Tibial nerve (tissue), 4 donors: ENCODE results near the gene DERL3.
"Not testable (repeated sequence)": the region's sequence is repeated elsewhere in the genome, so short reads cannot be mapped to it uniquely, and the experiment has no call there.

ENCODE experiments used
- EP300 ChIP-seq, 2 donors: sonication (generic); formaldehyde crosslinking; IDR thresholded peaks; one replicate each; pipeline ENCODE4 v1.6.1; 2017; ENCODE audit warnings: antibody characterized with exemption in 2 of 2, mild to moderate bottlenecking in 1 of 2
- TF ChIP-seq, protein P1 (sequence below), 5 experiments: fragments of 200-600 bp in 3 of 5; fragments of 450-650 bp in 2 of 5; sonication (generic) in 3 of 5; IDR thresholded peaks; one replicate each; pipeline ENCODE4 v1.5.1; 2016 to 2019; ENCODE audit warnings: antibody characterized with exemption in 5 of 5, mild to moderate bottlenecking in 3 of 5, moderate library complexity in 2 of 5

DNA sequence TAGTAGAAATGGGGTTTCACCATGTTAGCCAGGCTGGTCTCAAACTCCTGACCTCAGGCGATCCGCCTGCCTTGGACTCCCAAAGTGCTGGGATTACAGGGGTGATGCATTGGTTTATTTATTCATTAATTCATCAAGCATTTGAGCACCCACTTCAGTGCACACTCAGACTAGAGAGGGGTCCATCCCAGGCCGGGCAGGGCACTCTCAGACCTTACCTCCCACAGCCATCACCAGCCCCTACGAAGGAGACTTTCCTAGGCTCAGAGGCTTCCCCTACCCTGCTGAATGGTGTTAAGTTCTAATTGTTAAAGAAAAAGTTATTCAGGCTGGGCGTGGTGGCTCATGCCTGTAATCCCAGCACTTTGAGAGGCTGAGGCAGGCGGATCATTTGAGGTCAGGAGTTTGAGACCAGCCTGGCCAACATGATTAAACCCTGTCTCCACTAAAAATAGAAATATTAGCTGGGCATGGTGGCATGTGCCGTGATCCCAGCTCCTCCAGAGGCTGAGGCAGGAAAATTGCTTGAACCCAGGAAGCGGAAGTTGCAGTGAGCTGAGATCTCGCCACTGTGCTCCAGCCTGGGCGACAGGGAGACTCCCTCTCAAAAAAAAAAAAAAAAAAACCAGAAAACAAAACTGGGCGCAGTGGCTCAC, 25.8 kb upstream of the DERL3 start:
- TF ChIP-seq, protein P1, sequence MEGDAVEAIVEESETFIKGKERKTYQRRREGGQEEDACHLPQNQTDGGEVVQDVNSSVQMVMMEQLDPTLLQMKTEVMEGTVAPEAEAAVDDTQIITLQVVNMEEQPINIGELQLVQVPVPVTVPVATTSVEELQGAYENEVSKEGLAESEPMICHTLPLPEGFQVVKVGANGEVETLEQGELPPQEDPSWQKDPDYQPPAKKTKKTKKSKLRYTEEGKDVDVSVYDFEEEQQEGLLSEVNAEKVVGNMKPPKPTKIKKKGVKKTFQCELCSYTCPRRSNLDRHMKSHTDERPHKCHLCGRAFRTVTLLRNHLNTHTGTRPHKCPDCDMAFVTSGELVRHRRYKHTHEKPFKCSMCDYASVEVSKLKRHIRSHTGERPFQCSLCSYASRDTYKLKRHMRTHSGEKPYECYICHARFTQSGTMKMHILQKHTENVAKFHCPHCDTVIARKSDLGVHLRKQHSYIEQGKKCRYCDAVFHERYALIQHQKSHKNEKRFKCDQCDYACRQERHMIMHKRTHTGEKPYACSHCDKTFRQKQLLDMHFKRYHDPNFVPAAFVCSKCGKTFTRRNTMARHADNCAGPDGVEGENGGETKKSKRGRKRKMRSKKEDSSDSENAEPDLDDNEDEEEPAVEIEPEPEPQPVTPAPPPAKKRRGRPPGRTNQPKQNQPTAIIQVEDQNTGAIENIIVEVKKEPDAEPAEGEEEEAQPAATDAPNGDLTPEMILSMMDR (IDR thresholded peaks at IDR 0.05): not testable (repeated sequence)
- not testable (repeated sequence) for TF ChIP-seq EP300 (IDR thresholded peaks at IDR 0.05)
